Activated naive CD4-positive, alpha-beta T cell treated with anti-CD3 and anti-CD28 coated beads for 36 hours (primary cell): ENCODE measurements around the gene KLB. TPM values are rescaled to one million over a fixed set of nuclear protein-coding genes. Genes with fewer than 3 reads are reported as not detected.

Experiments used
- CTCF ChIA-PET: fragments of 350-600 bp; sonication (Branson Sonifier 250); formaldehyde crosslinking; loops from one replicate; lab custom pipeline; 2021; ENCODE audit warnings: antibody characterized with exemption; lab: Charles Lee
- DNase-seq: peaks from one replicate; pipeline ENCODE4 v3.0.0-alpha.2; 2020
- H3K27ac Mint-ChIP-seq: one replicate; pipeline ENCODE4 v1.8.0; 2021; ENCODE audit warnings: mild to moderate bottlenecking, mixed read lengths
- H3K27me3 Mint-ChIP-seq: one replicate; pipeline ENCODE4 v1.8.0; 2021; ENCODE audit warnings: low read depth, mixed read lengths
- H3K36me3 Mint-ChIP-seq: one replicate; pipeline ENCODE4 v1.8.0; 2021; ENCODE audit warnings: low read depth, mixed read lengths
- H3K4me1 Mint-ChIP-seq: one replicate; pipeline ENCODE4 v1.8.0; 2021; ENCODE audit warnings: low read depth, mixed read lengths
- H3K4me3 Mint-ChIP-seq: one replicate; pipeline ENCODE4 v1.8.0; 2021; ENCODE audit warnings: mild to moderate bottlenecking, moderate library complexity, mixed read lengths
- H3K9me3 Mint-ChIP-seq: one replicate; pipeline ENCODE4 v1.8.0; 2021; ENCODE audit warnings: mixed read lengths
- intact Hi-C: fragments of 100-400 bp; cut with micrococcal nuclease; formaldehyde crosslinking; loops from one replicate; pipeline ENCODE4 v1.15.1; 2023
- total RNA-seq, 2 experiments: library from RNA; stranded (reverse); gene quantifications; one replicate each; pipeline ENCODE4 v1.2.3, GENCODE V29; 2021

Gene KLB
- total RNA-seq, 2 experiments from 2014 or later: not detected

- CTCF ChIA-PET: no interaction called here
- no peaks in the 10 kb centered on the region for H3K27me3 Mint-ChIP-seq
- H3K27ac Mint-ChIP-seq: no peak overlapping the region
- no peaks in the 10 kb centered on the region for H3K9me3 Mint-ChIP-seq
- no peak for DNase-seq
- no peaks in the 10 kb centered on the region for H3K36me3 Mint-ChIP-seq
- no peak overlapping the region for H3K4me3 Mint-ChIP-seq
- intact Hi-C loops: no loop called here
- H3K4me1 Mint-ChIP-seq: no peaks in the 10 kb centered on the region
Measured at GRCh38 chr4:39429476-39430334, 23.0 kb downstream of the KLB start.

GRCh38 chr4:39433878-39434492, 27.3 kb downstream of the KLB start:
- Mint-ChIP-seq H3K9me3 (no peaks in the 10 kb centered on the region), H3K4me3 (no peak overlapping the region), H3K27ac (no peak overlapping the region), H3K36me3 (no peaks in the 10 kb centered on the region), H3K4me1 (no peaks in the 10 kb centered on the region), H3K27me3 (no peaks in the 10 kb centered on the region)
- intact Hi-C loops: no loop called here
- no peak for DNase-seq
- CTCF ChIA-PET: interaction anchor here (1.5 kb wide), 1 partner anchor 35 kb away, joined by 4 read pairs; no protein-coding TSS in a partner anchor

GRCh38 chr4:39435659-39436563, 29.2 kb downstream of the KLB start:
- DNase-seq: no peak
- CTCF ChIA-PET: interaction anchor here (1.5 kb wide), 1 partner anchor 33 kb away, joined by 4 read pairs; no protein-coding TSS in a partner anchor
- H3K9me3 Mint-ChIP-seq: no peaks in the 10 kb centered on the region
- H3K27ac Mint-ChIP-seq: no peak overlapping the region
- H3K4me3 Mint-ChIP-seq: no peak overlapping the region
- H3K36me3 Mint-ChIP-seq: no peaks in the 10 kb centered on the region
- no peaks in the 10 kb centered on the region for H3K27me3 Mint-ChIP-seq
- intact Hi-C loops: no loop called here
- H3K4me1 Mint-ChIP-seq: no peaks in the 10 kb centered on the region

GRCh38 chr4:39441593-39441992, 34.9 kb downstream of the KLB start:
- Mint-ChIP-seq H3K27me3 (no peaks in the 10 kb centered on the region), H3K4me3 (no peak overlapping the region), H3K36me3 (no peaks in the 10 kb centered on the region), H3K27ac (no peak overlapping the region), H3K4me1 (peaks cover 4% of the 10 kb centered on the region), H3K9me3 (no peaks in the 10 kb centered on the region)
- DNase-seq: no peak
- intact Hi-C loops: no loop called here
- CTCF ChIA-PET: no interaction called here

GRCh38 chr4:39442998-39443397, 36.3 kb downstream of the KLB start:
- Mint-ChIP-seq H3K4me3 (no peak overlapping the region), H3K27ac (no peak overlapping the region), H3K9me3 (no peaks in the 10 kb centered on the region), H3K4me1 (peaks cover 12% of the 10 kb centered on the region), H3K27me3 (no peaks in the 10 kb centered on the region), H3K36me3 (peaks cover 4% of the 10 kb centered on the region)
- no peak for DNase-seq
- intact Hi-C loops: loop anchor here (1.0 kb wide), 1 partner anchor 90 kb away; no protein-coding TSS in a partner anchor
- CTCF ChIA-PET: interaction anchor here (0.7 kb wide), 1 partner anchor 425 kb away, joined by 3 read pairs; no protein-coding TSS in a partner anchor

GRCh38 chr4:39446483-39446841, 39.7 kb downstream of the KLB start:
- no peak for DNase-seq
- H3K4me1 Mint-ChIP-seq: peaks cover 19% of the 10 kb centered on the region
- H3K36me3 Mint-ChIP-seq: peaks cover 16% of the 10 kb centered on the region
- H3K27ac Mint-ChIP-seq: no peak overlapping the region
- H3K27me3 Mint-ChIP-seq: no peaks in the 10 kb centered on the region
- H3K4me3 Mint-ChIP-seq: no peak overlapping the region
- CTCF ChIA-PET: interaction anchor here (2.3 kb wide), 1 partner anchor 10 kb away, joined by 9 read pairs; no protein-coding TSS in a partner anchor
- intact Hi-C loops: no loop called here
- H3K9me3 Mint-ChIP-seq: no peaks in the 10 kb centered on the region

- intact Hi-C loops: loop anchor here (1.0 kb wide), 1 partner anchor 11 kb away; the partner anchor contains the start of gene RPL9
- peak overlapping the region; percentile 32 for H3K4me3 Mint-ChIP-seq
- CTCF ChIA-PET: interaction anchor here (2.3 to 2.7 kb wide), 2 partner anchors 9 to 12 kb away, joined by 9 to 11 read pairs; partner anchors contain the start of genes LIAS and RPL9
- H3K4me1 Mint-ChIP-seq: peaks cover 22% of the 10 kb centered on the region
- H3K9me3 Mint-ChIP-seq: no peaks in the 10 kb centered on the region
- H3K27me3 Mint-ChIP-seq: no peaks in the 10 kb centered on the region
- no peak overlapping the region for H3K27ac Mint-ChIP-seq
- H3K36me3 Mint-ChIP-seq: peaks cover 21% of the 10 kb centered on the region
- peak; percentile 74 for DNase-seq
Measured at GRCh38 chr4:39446842-39447573, 40.3 kb downstream of the KLB start.

GRCh38 chr4:39450618-39451017, 43.9 kb downstream of the KLB start:
- Mint-ChIP-seq H3K27me3 (no peaks in the 10 kb centered on the region), H3K9me3 (no peaks in the 10 kb centered on the region), H3K4me1 (peaks cover 49% of the 10 kb centered on the region), H3K4me3 (no peak overlapping the region), H3K27ac (no peak overlapping the region), H3K36me3 (peaks cover 55% of the 10 kb centered on the region)
- intact Hi-C loops: loop anchor here (10.0 kb wide), 1 partner anchor 686 kb away; no protein-coding TSS in a partner anchor
- CTCF ChIA-PET: interaction anchor here (0.9 kb wide), 1 partner anchor 18 kb away, joined by 3 read pairs; no protein-coding TSS in a partner anchor
- DNase-seq: no peak

GRCh38 chr4:39451423-39452023, 44.8 kb downstream of the KLB start:
- intact Hi-C loops: loop anchor here (10.0 kb wide), 1 partner anchor 687 kb away; no protein-coding TSS in a partner anchor
- H3K36me3 Mint-ChIP-seq: peaks cover 62% of the 10 kb centered on the region
- H3K4me1 Mint-ChIP-seq: peaks cover 55% of the 10 kb centered on the region
- no peak for DNase-seq
- no peaks in the 10 kb centered on the region for H3K9me3 Mint-ChIP-seq
- H3K27me3 Mint-ChIP-seq: no peaks in the 10 kb centered on the region
- CTCF ChIA-PET: interaction anchor here (0.9 kb wide), 1 partner anchor 17 kb away, joined by 3 read pairs; no protein-coding TSS in a partner anchor
- no peak overlapping the region for H3K27ac Mint-ChIP-seq
- no peak overlapping the region for H3K4me3 Mint-ChIP-seq

- Mint-ChIP-seq H3K36me3 (peaks cover 69% of the 10 kb centered on the region), H3K4me3 (no peak overlapping the region), H3K27me3 (no peaks in the 10 kb centered on the region), H3K27ac (peak overlapping the region; percentile 31), H3K9me3 (no peaks in the 10 kb centered on the region), H3K4me1 (peaks cover 58% of the 10 kb centered on the region)
- DNase-seq: no peak
- CTCF ChIA-PET: no interaction called here
- intact Hi-C loops: loop anchor here (10.0 kb wide), 1 partner anchor 688 kb away; no protein-coding TSS in a partner anchor
Measured at GRCh38 chr4:39452153-39452859, 45.6 kb downstream of the KLB start.
